Measurements from ENCODE around the gene CFAP221. TPM values are rescaled to one million over a fixed set of nuclear protein-coding genes. Genes with fewer than 3 reads are reported as not detected.
"Not testable (repeated sequence)": the region's sequence is repeated elsewhere in the genome, so short reads cannot be mapped to it uniquely, and the experiment has no call there.

CFAP221 gene
- total RNA-seq, 2 experiments from 2014 or later, result not detected

DNA sequence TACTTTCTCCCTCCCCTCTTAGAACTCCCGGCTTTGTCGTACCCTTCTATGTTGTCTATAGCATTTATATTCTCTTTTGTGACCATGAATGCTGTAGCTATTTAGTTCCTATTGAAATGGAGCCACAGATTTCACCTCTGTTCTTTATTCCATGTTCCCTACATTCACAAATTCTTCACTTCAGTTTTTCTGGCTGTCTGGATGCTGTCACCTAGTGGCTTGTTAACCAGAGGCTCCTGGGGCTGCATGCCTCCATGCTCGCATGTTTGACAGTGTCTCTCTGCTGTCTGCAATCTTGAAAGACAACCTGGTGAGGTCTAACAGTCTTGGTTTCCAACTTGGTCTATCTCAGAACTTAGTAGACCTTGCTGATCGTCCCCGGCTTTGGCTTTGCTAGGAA, 48.2 kb downstream of the CFAP221 start:
- H3K36me3 Mint-ChIP-seq, result no peaks in the 10 kb centered on the region
- DNase-seq, result no peak
- H3K27me3 Mint-ChIP-seq, result peaks cover 6% of the 10 kb centered on the region
- no peaks in the 10 kb centered on the region for H3K9me3 Mint-ChIP-seq
- no peak overlapping the region for H3K4me3 Mint-ChIP-seq
- no peaks in the 10 kb centered on the region for H3K4me1 Mint-ChIP-seq
- H3K27ac Mint-ChIP-seq, result no peak overlapping the region

DNA sequence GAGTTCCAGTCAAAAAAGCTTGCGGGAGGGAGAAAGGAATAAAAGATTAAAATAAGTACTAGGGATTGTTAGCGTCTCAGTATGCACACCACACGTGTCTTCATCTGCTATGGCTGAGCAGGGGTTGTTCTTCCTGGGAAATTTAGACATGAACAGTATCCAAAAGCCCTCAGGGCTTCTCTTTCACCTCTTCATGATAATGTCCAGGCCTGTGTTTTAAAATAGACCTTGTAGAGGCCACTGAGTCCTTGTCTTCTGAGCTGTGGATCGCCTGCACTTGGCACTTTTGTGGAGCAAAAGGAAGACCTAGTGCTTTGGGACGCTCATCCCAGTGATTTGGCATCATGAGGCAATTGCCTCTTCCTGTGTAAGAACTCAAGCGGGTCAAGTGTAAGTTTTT, 52.4 kb downstream of the CFAP221 start:
- no peak overlapping the region for H3K27ac Mint-ChIP-seq
- no peaks in the 10 kb centered on the region for H3K36me3 Mint-ChIP-seq
- peaks cover 6% of the 10 kb centered on the region for H3K27me3 Mint-ChIP-seq
- no peaks in the 10 kb centered on the region for H3K9me3 Mint-ChIP-seq
- H3K4me1 Mint-ChIP-seq, result no peaks in the 10 kb centered on the region
- DNase-seq, result no peak
- no peak overlapping the region for H3K4me3 Mint-ChIP-seq

DNA sequence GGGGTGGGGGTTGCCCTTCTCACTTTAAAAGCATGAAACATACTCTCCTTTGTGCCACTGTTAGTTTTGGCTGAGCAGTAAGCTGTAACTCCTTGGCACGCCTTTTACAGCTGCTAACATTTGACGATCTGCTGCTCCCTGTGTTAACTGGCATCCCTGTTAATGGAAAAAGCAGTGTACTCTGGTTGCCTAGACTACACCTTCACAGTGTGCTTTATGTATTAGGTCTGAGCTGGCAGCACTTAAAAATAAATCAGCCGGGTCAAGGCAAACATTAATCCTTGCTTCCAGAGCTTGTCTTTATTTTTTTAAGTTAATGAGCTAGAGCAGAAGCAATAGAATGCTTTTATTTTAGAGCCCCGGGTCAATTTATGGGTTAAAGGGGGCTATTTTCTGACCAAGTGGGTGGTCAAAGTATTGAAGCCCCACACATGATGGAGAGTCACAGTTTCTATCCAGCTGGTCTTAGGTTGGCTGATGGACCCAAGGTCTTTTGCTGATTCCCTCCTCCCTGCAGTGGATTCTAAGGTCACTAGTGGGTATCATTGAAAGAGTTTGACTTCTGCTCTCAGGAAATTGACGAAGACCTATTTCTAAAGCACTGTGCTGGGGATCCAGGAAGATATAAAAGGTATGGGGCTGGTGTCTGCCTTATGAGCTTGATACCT, 54.5 kb downstream of the CFAP221 start:
- Mint-ChIP-seq H3K27ac (no peak overlapping the region), H3K4me3 (no peak overlapping the region)

DNA sequence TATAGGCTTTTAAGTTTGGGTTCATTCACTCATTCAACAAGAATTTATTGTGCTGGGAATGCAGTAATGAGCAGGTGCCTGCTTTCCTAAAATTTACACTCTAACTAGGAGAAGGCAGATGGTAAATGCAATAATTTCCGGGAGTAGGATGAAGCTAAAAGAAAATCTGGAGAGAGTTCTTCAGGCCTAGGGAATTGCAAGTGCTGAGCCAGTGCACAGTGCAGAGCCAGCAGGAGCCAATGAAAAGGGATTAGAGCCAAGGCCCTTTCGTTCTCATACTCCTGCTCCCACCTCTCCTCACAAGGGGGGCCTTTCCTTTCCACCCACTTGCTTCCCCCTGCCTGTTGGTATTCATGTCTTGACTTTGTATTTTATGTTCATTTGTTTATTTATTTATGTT, 55.1 kb downstream of the CFAP221 start:
- no peak overlapping the region for H3K4me3 Mint-ChIP-seq
- DNase-seq, result no peak
- H3K9me3 Mint-ChIP-seq, result no peaks in the 10 kb centered on the region
- H3K27me3 Mint-ChIP-seq, result peaks cover 4% of the 10 kb centered on the region
- H3K4me1 Mint-ChIP-seq, result no peaks in the 10 kb centered on the region
- no peak overlapping the region for H3K27ac Mint-ChIP-seq
- no peaks in the 10 kb centered on the region for H3K36me3 Mint-ChIP-seq

More for the DNA sequence above, 54.5 kb downstream of the CFAP221 start:
- no peaks in the 10 kb centered on the region for H3K9me3 Mint-ChIP-seq
- H3K36me3 Mint-ChIP-seq, result no peaks in the 10 kb centered on the region
- H3K4me1 Mint-ChIP-seq, result no peaks in the 10 kb centered on the region
- H3K27me3 Mint-ChIP-seq, result no peaks in the 10 kb centered on the region
- no peak for DNase-seq

DNA sequence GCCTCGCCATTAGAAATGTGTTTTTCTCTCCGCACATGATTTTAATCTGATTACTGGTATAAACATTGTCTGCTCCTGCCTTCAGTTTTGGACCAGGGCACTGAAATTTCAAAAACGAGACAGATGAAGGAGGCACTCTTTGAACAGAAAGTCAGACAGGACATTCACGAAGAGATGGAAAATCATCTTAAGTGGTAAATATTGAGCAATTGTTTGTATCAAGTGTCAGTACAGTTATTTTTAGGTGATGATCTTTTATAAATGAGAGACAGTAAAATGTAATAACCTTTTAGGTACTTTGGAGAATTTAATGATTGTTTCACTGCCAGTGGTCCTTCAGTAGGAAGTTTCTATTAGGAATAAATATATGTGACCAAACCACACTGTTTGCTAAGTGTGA, 60.8 kb downstream of the CFAP221 start:
- Mint-ChIP-seq H3K4me1 (no peaks in the 10 kb centered on the region), H3K27me3 (peaks cover 44% of the 10 kb centered on the region), H3K9me3 (no peaks in the 10 kb centered on the region), H3K27ac (no peak overlapping the region), H3K36me3 (no peaks in the 10 kb centered on the region), H3K4me3 (no peak overlapping the region)
- DNase-seq, result no peak

DNA sequence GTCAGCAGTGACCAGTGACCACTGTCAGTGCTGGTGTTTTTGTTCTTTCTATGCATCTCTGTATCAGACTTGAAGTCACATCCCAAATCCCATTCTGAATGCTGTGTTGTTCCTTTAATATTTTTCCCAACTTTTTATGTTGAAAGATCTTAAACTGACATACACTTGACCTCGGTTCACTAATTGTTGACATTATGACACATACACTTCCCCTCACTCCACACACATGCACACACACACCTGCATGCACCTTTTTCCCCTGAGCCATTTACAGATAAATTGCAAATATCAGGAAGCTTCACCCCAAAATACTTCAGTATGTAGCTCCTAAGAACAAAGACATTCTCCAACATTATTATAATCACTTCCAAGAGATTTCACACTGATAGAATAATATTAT, 62.4 kb downstream of the CFAP221 start:
- H3K27me3 Mint-ChIP-seq, result peaks cover 50% of the 10 kb centered on the region
- DNase-seq, result no peak
- no peak overlapping the region for H3K27ac Mint-ChIP-seq
- no peaks in the 10 kb centered on the region for H3K9me3 Mint-ChIP-seq
- H3K4me3 Mint-ChIP-seq, result no peak overlapping the region
- no peaks in the 10 kb centered on the region for H3K36me3 Mint-ChIP-seq
- H3K4me1 Mint-ChIP-seq, result no peaks in the 10 kb centered on the region

DNA sequence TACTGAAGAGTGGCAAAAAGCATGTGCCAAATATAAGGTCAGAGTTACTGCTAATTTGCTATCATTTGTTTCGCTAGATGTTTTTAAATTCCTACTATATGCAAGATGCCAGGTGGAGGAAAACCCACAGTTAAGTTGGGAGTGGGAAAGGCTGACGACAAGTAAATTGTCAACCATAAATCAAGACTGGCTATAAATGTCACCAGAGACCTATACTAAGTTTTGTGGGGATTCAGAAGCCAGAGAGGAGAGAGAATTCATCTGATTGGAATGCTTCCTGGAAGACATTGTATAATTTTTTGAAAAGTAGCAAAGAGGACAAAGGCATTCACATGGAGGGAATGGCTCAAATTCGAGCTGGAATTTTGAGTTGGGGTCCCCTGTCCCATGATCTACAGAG, 64.3 kb downstream of the CFAP221 start:
- Mint-ChIP-seq H3K9me3 (peaks cover 7% of the 10 kb centered on the region), H3K27ac (no peak overlapping the region), H3K4me1 (no peaks in the 10 kb centered on the region), H3K36me3 (no peaks in the 10 kb centered on the region), H3K4me3 (no peak overlapping the region), H3K27me3 (peaks cover 53% of the 10 kb centered on the region)
- no peak for DNase-seq

DNA sequence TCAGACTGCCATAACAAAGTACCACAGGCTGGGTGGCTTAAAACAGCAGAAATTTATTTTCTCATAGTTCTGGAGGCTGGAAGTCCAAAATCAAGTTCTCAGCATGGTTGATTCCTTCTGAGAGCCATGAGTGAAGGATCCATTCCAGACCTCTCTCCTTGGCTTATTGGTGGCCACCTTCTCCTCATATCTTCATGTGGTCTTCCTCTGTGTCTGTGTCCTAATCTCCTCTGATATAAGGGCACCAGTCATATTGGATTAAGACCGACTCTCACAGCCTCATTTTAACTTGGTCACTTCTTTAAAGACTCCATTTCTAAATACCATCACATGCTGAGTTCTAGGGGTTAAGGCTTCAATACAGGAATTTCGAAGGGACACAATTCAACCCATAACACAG, 65.1 kb downstream of the CFAP221 start:
- no peak overlapping the region for H3K27ac Mint-ChIP-seq
- peaks cover 14% of the 10 kb centered on the region for H3K9me3 Mint-ChIP-seq
- H3K27me3 Mint-ChIP-seq, result peaks cover 50% of the 10 kb centered on the region
- H3K4me1 Mint-ChIP-seq, result no peaks in the 10 kb centered on the region
- no peak for DNase-seq
- no peak overlapping the region for H3K4me3 Mint-ChIP-seq
- no peaks in the 10 kb centered on the region for H3K36me3 Mint-ChIP-seq

DNA sequence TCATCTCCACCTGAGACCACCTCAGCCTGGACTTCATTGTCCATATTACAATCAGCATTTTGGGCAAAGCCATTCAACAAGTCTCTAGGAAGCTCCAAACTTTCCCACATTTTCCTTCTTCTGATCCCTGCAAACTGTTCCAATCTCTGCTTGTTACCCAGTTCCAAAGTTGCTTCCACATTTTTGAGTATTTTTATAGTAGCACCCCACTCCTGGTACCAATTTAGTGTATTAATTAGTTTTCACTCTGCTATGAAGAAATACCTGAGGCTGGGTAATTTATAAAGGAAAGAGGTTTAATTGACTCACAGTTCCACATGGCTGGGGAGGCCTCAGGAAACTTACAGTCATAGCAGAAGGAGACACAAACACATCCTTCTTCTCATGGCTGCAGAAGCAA, 69.9 kb downstream of the CFAP221 start:
- H3K4me1 Mint-ChIP-seq, H3K27ac Mint-ChIP-seq, H3K4me3 Mint-ChIP-seq, DNase-seq, H3K36me3 Mint-ChIP-seq: not testable (repeated sequence)
- H3K9me3 Mint-ChIP-seq, result peaks cover 25% of the 10 kb centered on the region
- H3K27me3 Mint-ChIP-seq, result peaks cover 23% of the 10 kb centered on the region

DNA sequence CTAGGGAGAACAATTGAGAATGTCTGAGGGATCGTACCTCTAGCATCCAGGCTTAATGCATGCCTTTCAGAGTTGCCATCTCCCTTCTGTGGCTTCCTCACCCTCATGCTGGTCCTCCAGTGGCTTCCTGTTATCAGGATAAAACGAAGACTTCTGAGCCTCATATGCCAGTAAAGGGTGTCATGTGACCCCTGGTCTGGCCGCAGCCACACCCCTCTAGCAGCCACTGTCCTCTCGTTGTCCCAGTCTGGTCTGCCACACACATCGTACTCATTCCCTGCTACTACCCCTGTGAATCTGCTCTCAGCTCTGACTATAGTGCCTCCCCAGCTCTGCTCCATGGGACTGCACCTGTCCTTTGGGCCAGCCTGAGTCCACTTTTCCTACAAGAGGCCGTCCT, 72.2 kb downstream of the CFAP221 start:
- no peak for DNase-seq
- Mint-ChIP-seq H3K4me1 (no peaks in the 10 kb centered on the region), H3K36me3 (no peaks in the 10 kb centered on the region), H3K9me3 (peaks cover 25% of the 10 kb centered on the region), H3K27ac (no peak overlapping the region), H3K27me3 (peaks cover 17% of the 10 kb centered on the region), H3K4me3 (no peak overlapping the region)

DNA sequence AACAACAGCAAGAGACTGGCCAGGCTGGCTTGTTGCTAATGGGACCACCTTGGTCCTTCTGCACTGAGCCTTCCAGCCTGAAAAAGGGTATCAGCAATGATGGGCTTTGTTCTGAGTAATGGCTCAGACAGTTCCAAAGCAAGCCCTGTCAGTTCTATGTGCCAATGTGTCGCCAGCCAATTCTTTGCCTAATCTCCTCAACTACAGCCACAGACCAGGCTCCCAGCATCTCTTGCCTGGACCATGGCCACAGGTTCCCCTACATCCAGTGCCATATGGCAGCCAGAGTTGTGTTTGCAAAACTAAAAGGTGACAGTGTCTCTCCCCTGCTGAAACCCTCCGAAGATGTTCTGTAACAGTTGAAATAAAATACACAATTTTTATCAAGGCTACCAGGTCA, 73.2 kb downstream of the CFAP221 start:
- DNase-seq, result no peak
- no peaks in the 10 kb centered on the region for H3K4me1 Mint-ChIP-seq
- peaks cover 23% of the 10 kb centered on the region for H3K9me3 Mint-ChIP-seq
- no peak overlapping the region for H3K4me3 Mint-ChIP-seq
- H3K27ac Mint-ChIP-seq, result no peak overlapping the region
- H3K36me3 Mint-ChIP-seq, result no peaks in the 10 kb centered on the region
- peaks cover 14% of the 10 kb centered on the region for H3K27me3 Mint-ChIP-seq

DNA sequence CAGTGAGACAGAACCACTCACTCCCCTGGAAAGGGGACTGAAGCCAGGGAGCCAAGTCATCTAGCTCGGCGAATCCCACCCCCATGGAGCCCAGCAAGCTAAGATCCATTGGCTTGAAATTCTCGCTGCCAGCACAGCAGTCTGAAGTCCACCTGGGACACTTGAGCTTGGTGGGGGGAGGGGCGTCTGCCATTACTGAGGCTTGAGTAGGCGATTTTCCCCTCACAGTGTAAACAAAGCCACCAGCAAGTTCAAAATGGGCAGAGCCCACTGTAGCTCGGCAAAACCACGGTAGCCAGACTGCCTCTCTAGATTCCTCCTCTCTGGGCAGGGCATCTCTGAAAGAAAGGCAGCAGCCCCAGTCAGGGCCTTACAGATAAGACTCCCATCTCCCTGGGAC, 74.5 kb downstream of the CFAP221 start:
- H3K9me3 Mint-ChIP-seq, result peaks cover 19% of the 10 kb centered on the region
- H3K4me3 Mint-ChIP-seq, H3K4me1 Mint-ChIP-seq, H3K36me3 Mint-ChIP-seq, H3K27ac Mint-ChIP-seq, DNase-seq: not testable (repeated sequence)
- H3K27me3 Mint-ChIP-seq, result peaks cover 14% of the 10 kb centered on the region

DNA sequence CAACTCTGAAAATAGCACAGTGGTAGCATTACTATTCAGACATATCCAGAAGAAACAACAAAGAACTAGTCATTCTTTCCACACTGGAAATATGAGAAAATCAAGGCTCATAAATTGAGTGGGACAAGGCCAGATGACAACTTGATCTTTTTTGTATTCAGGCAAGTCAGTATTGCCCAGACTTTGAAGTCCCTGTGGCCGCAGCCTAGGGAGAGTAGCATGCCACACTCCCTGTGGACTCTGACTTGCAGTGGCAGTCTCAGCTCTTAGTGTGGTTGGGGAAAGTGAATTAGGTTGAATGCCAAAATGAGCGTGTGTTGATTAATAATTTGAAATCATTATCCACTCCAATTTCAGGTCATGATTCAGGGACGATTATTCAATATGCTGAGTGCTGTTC, 81.0 kb downstream of the CFAP221 start:
- no peak for DNase-seq
- H3K9me3 Mint-ChIP-seq, result peaks cover 2% of the 10 kb centered on the region
- no peaks in the 10 kb centered on the region for H3K36me3 Mint-ChIP-seq
- H3K27me3 Mint-ChIP-seq, result peaks cover 3% of the 10 kb centered on the region
- H3K27ac Mint-ChIP-seq, result no peak overlapping the region
- H3K4me3 Mint-ChIP-seq, result no peak overlapping the region
- no peaks in the 10 kb centered on the region for H3K4me1 Mint-ChIP-seq

DNA sequence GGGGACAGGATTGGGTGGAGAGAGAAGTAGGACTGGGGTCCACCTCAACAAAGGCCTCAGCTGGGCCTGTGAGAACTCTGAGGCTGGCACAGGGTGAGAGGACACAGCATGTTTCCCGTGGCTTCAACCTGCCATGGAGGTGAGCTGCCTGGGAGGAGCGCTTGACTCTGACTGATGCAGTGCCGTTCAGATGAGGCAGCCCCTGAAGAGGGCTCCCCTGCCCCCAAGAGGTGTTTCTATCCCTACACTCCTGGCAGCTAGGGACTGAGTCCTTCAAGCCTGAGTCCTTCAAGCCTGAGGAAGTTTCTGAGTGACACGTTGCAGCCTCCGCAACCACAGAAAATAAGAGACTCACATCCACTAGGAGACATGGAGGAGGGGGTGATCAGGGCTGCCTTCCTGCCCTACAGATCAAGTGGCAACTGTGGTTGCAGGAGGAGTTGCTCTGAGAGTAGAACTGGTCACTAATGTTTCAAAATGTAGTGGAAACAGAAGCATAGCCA, 85.1 kb downstream of the CFAP221 start:
- H3K4me3 Mint-ChIP-seq, result no peak overlapping the region
- H3K36me3 Mint-ChIP-seq, result no peaks in the 10 kb centered on the region
- DNase-seq, result no peak
- H3K27me3 Mint-ChIP-seq, result peaks cover 3% of the 10 kb centered on the region
- no peaks in the 10 kb centered on the region for H3K4me1 Mint-ChIP-seq
- no peaks in the 10 kb centered on the region for H3K9me3 Mint-ChIP-seq
- H3K27ac Mint-ChIP-seq, result no peak overlapping the region

DNA sequence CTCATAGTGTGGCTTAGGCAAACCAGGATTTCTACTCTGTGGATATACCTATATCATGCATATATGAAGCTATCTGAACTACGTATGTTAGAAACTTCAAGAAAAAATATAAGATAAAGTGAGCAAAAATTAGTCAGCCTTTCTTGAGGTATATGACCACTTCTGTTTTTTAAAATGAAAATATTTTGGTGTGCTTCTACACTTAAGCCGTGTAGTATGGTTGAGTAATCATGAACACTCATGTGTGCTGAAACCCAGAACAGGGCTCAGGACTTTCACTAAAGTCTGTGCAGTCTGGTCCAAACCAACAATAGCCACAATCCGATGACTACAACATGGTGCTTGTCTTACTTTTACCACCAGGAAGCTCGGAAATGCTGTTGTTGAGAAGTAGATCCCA, 85.9 kb downstream of the CFAP221 start:
- Mint-ChIP-seq H3K4me1 (no peaks in the 10 kb centered on the region), H3K27ac (no peak overlapping the region), H3K27me3 (peaks cover 3% of the 10 kb centered on the region), H3K9me3 (peaks cover 1% of the 10 kb centered on the region), H3K4me3 (no peak overlapping the region), H3K36me3 (no peaks in the 10 kb centered on the region)
- DNase-seq, result no peak

DNA sequence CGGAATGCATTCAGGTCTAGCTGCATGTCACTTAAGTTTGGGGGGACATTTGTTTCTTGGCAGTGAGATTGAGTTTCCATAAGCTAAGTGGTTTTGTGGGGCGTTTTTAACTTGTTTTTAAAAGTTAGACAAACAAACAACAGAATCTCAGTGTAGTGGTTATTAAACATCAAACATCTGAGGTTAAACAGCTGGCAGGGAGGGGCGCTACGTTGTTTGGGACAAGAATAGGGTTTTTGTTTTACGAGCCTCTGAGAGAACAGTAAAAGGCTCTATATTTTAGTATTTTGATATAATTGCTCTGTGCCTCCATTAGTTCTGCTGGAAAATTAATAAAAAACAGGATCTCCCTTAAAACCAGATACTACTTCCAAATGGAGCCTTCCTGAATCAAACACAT, 93.1 kb downstream of the CFAP221 start:
- Mint-ChIP-seq H3K36me3 (no peaks in the 10 kb centered on the region), H3K4me1 (peaks cover 3% of the 10 kb centered on the region), H3K4me3 (no peak overlapping the region), H3K27ac (no peak overlapping the region), H3K27me3 (no peaks in the 10 kb centered on the region), H3K9me3 (peaks cover 1% of the 10 kb centered on the region)
- no peak for DNase-seq

All from activated naive CD8-positive, alpha-beta T cell treated with anti-CD3 and anti-CD28 coated beads for 36 hours (primary cell).